Trophoblast cell (in vitro differentiated cells and primary cell): Measurements from ENCODE around the gene ARHGAP6.

Experiments
- DNase-seq, 2 donors: peaks; one replicate each; pipeline ENCODE4 v3.0.0-alpha.2; 2016
- H2AFZ ChIP-seq: 2 replicates; pipeline ENCODE4 v1.6.1; 2013; ENCODE audit warnings: low read length, moderate library complexity, mild to moderate bottlenecking; ENCODE audit not compliant: insufficient read depth, poor library complexity
- H2AK5ac ChIP-seq: 2 replicates; pipeline ENCODE4 v1.6.1; 2013; ENCODE audit warnings: mild to moderate bottlenecking, low read length
- H2BK120ac ChIP-seq: 2 replicates; pipeline ENCODE4 v1.6.1; 2013; ENCODE audit warnings: low read length, mild to moderate bottlenecking, moderate library complexity; ENCODE audit not compliant: insufficient read depth, poor library complexity
- H2BK12ac ChIP-seq: 2 replicates; pipeline ENCODE4 v1.6.1; 2013; ENCODE audit warnings: mild to moderate bottlenecking, low read length, moderate library complexity
- H2BK5ac ChIP-seq: 2 replicates; pipeline ENCODE4 v1.6.1; 2013; ENCODE audit warnings: low read length, low read depth, moderate library complexity, mild to moderate bottlenecking; ENCODE audit not compliant: poor library complexity
- H3K14ac ChIP-seq: 2 replicates; pipeline ENCODE4 v1.6.1; 2013; ENCODE audit warnings: mild to moderate bottlenecking, low read length
- H3K18ac ChIP-seq: 2 replicates; pipeline ENCODE4 v1.6.1; 2013; ENCODE audit warnings: mild to moderate bottlenecking, low read length
- H3K23ac ChIP-seq: 2 replicates; pipeline ENCODE4 v1.6.1; 2013; ENCODE audit warnings: low read length
- H3K27ac ChIP-seq: 2 replicates; pipeline ENCODE4 v1.5.1; 2013; ENCODE audit warnings: low read depth, mild to moderate bottlenecking, inconsistent platforms, low read length, moderate library complexity
- H3K27me3 ChIP-seq: 2 replicates; pipeline ENCODE4 v1.6.1; 2013; ENCODE audit warnings: inconsistent platforms, mild to moderate bottlenecking, low read length, moderate library complexity; ENCODE audit not compliant: insufficient read depth
- H3K36me3 ChIP-seq, 2 experiments: 1 replicate in 1 of 2; 2 replicates in 1 of 2; pipeline ENCODE4 v1.6.1; 2013; ENCODE audit warnings: low read length in 2 of 2, mild to moderate bottlenecking in 2 of 2, moderate library complexity in 1 of 2; ENCODE audit not compliant: insufficient read depth in 2 of 2, control insufficient read depth in 1 of 2
- H3K4ac ChIP-seq: 2 replicates; pipeline ENCODE4 v1.6.1; 2013; ENCODE audit warnings: low read depth, mild to moderate bottlenecking, low read length, moderate library complexity
- H3K4me1 ChIP-seq, 2 experiments: 1 replicate in 1 of 2; 2 replicates in 1 of 2; pipeline ENCODE4 v1.6.1; 2013; ENCODE audit warnings: low read length in 2 of 2, mild to moderate bottlenecking in 2 of 2, moderate library complexity in 1 of 2; ENCODE audit not compliant: insufficient read depth in 2 of 2, control insufficient read depth in 1 of 2
- H3K4me2 ChIP-seq: 2 replicates; pipeline ENCODE4 v1.6.1; 2013; ENCODE audit warnings: inconsistent platforms, mild to moderate bottlenecking, low read length, moderate library complexity
- H3K4me3 ChIP-seq: 2 replicates; pipeline ENCODE4 v1.5.1; 2013; ENCODE audit warnings: mild to moderate bottlenecking, low read depth, low read length, inconsistent platforms
- H3K79me1 ChIP-seq: one replicate; pipeline ENCODE4 v1.6.1; 2013; ENCODE audit warnings: low read length
- H3K79me2 ChIP-seq: 2 replicates; pipeline ENCODE4 v1.6.1; 2013; ENCODE audit warnings: low read length, mild to moderate bottlenecking; ENCODE audit not compliant: control insufficient read depth, insufficient read depth, poor library complexity
- H3K9ac ChIP-seq: 2 replicates; pipeline ENCODE4 v1.6.1; 2013; ENCODE audit warnings: mild to moderate bottlenecking, low read length
- H3K9me3 ChIP-seq: 2 replicates; pipeline ENCODE4 v1.6.1; 2013; ENCODE audit warnings: low read depth, mild to moderate bottlenecking, control low read depth, inconsistent platforms, low read length; ENCODE audit not compliant: insufficient read depth
- H4K12ac ChIP-seq: 2 replicates; pipeline ENCODE4 v1.6.1; 2013; ENCODE audit warnings: low read depth, mild to moderate bottlenecking, low read length, moderate library complexity
- H4K8ac ChIP-seq: 2 replicates; pipeline ENCODE4 v1.6.1; 2013; ENCODE audit warnings: low read depth, mild to moderate bottlenecking, low read length, moderate library complexity
- H4K91ac ChIP-seq: one replicate; pipeline ENCODE4 v1.6.1; 2013; ENCODE audit warnings: low read depth, mild to moderate bottlenecking, low read length, moderate library complexity
- WGBS: extraction: QIAGEN DNeasy Blood & Tissue Kit; methylation state at CpG from one replicate; pipeline ENCODE4 v1.1.7; 2013; ENCODE audit warnings: missing lambda C conversion rate; ENCODE audit not compliant: insufficient read length, insufficient coverage; ENCODE audit errors: extremely low coverage; 5-methylcytosine and 5-hydroxymethylcytosine counted together

Gene ARHGAP6

DNA sequence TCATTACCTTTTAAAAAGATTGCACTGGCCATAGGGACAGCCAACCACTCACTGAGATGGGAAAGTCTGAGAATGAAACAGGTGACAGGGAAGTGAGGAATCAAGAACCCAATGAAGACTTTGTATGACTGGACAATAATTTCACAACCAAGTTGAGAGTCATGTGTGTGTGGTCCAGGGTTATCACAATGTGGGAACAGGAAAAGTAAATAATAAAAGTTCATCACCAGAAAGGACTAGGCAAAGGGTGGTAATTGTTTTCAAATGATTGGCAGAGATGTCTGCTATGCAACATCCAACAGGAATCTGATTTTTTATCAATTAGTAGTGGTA lies 243.2 kb downstream of the ARHGAP6 start:
- Histone ChIP-seq H3K4me1 (no peaks in the 10 kb centered on the region), H3K4ac (no peak overlapping the region), H3K9me3 (no peaks in the 10 kb centered on the region), H3K18ac (no peak overlapping the region), H4K91ac (no peak overlapping the region), H2BK12ac (no peak overlapping the region), H3K14ac (no peak overlapping the region), H3K79me2 (no peaks in the 10 kb centered on the region), H3K9ac (no peak overlapping the region), H2AFZ (no peak overlapping the region), H4K12ac (no peak overlapping the region), H2AK5ac (no peak overlapping the region), H3K36me3 (no peaks in the 10 kb centered on the region), H2BK120ac (no peak overlapping the region), H3K4me3 (no peak overlapping the region), H2BK5ac (no peak overlapping the region), H3K27me3 (no peaks in the 10 kb centered on the region), H3K27ac (no peak overlapping the region), H3K23ac (no peak overlapping the region), H4K8ac (no peak overlapping the region), H3K4me2 (no peak overlapping the region), H3K79me1 (no peaks in the 10 kb centered on the region)
- no peak for DNase-seq

DNA sequence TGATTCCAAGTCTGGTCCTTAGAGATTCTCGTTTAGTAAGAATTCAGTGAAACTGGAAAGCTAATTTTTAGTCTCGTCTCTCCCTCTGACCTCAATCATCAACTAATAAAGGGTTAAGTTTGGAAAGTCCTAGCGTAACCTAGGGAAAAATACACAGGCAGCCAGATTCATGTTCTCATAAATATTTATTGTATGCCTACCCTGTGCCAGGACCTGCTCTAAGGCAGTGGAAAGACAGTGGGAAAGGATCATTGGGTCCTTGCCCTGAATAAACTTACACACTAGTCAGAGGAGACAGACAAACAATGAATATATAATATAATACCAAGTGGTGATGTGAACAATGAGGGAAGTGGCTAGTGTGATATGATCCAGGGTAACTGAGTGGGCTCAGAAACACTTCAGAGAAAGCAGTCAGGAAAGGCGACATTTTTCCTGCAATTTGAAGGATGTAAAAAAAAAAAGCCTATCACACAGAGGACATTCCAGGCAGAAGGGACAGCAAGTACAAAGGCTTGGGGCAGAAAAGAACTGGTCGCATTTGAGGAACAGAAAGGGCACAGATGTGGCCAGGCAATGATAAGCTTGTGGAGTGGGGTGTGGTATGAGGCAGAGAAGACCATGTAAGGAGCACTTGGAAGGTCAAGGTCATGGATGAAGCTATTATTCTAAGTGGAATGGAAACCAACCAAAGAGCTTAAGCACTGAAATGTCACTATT lies 243.8 kb downstream of the ARHGAP6 start:
- Histone ChIP-seq H2BK5ac (no peak overlapping the region), H3K9ac (no peak overlapping the region), H3K4me2 (no peak overlapping the region), H2BK120ac (no peak overlapping the region), H3K79me2 (no peaks in the 10 kb centered on the region), H3K23ac (no peak overlapping the region), H3K27me3 (no peaks in the 10 kb centered on the region), H4K8ac (no peak overlapping the region), H3K14ac (no peak overlapping the region), H3K4me1 (no peaks in the 10 kb centered on the region), H3K27ac (no peak overlapping the region), H2AFZ (no peak overlapping the region), H3K36me3 (no peaks in the 10 kb centered on the region), H3K4me3 (no peak overlapping the region), H2BK12ac (no peak overlapping the region), H4K12ac (no peak overlapping the region), H3K4ac (no peak overlapping the region), H2AK5ac (no peak overlapping the region), H3K18ac (no peak overlapping the region), H3K9me3 (no peaks in the 10 kb centered on the region), H4K91ac (no peak overlapping the region), H3K79me1 (no peaks in the 10 kb centered on the region)
- no peak for DNase-seq
- no CpG with 5 or more reads among the region's 5 CpGs for WGBS

DNA sequence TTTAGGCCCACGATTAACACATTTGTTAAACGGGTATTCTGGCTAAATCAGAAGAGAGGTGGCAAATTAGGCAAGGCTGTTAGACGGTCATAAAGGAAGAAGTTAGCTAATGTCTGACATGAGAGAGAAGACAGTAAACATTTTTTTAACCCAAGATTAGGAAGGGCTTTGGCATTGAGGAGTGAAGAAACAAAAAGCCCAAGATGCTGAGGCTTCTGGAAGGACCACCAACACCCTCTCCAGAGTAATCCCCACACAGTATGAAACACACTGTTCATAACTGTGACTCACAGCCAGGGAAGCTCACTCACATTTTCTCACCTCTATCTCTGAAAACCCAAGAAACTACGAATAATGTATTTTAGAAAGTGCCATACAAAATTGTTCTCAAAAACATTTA lies 244.9 kb downstream of the ARHGAP6 start:
- no peaks in the 10 kb centered on the region for H3K9me3 ChIP-seq
- H3K4me2 ChIP-seq = no peak overlapping the region
- H3K79me2 ChIP-seq = no peaks in the 10 kb centered on the region
- H2AFZ ChIP-seq = no peak overlapping the region
- H4K8ac ChIP-seq = no peak overlapping the region
- H4K12ac ChIP-seq = no peak overlapping the region
- H2AK5ac ChIP-seq = no peak overlapping the region
- H4K91ac ChIP-seq = no peak overlapping the region
- H3K4me1 ChIP-seq = no peaks in the 10 kb centered on the region
- no peak overlapping the region for H3K18ac ChIP-seq
- H2BK12ac ChIP-seq = no peak overlapping the region
- no peak overlapping the region for H3K4ac ChIP-seq
- no peak overlapping the region for H3K9ac ChIP-seq
- WGBS = no CpG with 5 or more reads among the region's 4 CpGs
- H3K4me3 ChIP-seq = no peak overlapping the region
- no peak overlapping the region for H3K23ac ChIP-seq
- H3K27ac ChIP-seq = no peak overlapping the region
- H3K36me3 ChIP-seq = no peaks in the 10 kb centered on the region
- no peaks in the 10 kb centered on the region for H3K79me1 ChIP-seq
- H3K14ac ChIP-seq = no peak overlapping the region
- no peaks in the 10 kb centered on the region for H3K27me3 ChIP-seq
- no peak overlapping the region for H2BK5ac ChIP-seq
- no peak for DNase-seq
- no peak overlapping the region for H2BK120ac ChIP-seq

DNA sequence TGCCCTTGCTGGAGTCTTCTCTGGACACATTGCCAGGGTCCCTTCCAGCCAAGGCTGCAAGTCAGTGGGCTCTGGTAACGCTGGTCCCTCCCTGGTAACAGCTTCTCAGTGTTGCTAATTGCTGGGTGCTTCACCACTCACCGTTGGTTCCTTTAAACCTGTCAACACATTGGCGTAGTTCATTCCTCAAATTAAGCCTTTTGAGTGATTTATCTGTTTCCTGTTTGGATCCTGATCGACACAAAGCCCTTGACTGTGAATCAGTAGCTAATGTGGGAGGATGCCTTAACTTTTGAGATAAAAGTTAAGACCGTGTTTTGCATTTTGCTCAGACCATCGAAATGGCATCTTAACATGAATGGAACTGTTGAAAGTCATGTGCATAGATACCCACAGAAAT lies 246.6 kb downstream of the ARHGAP6 start:
- Histone ChIP-seq H3K14ac (no peak overlapping the region), H3K4ac (no peak overlapping the region), H4K12ac (no peak overlapping the region), H2BK12ac (no peak overlapping the region), H3K79me1 (no peaks in the 10 kb centered on the region), H2AK5ac (no peak overlapping the region), H3K79me2 (no peaks in the 10 kb centered on the region), H2BK120ac (no peak overlapping the region), H3K9me3 (no peaks in the 10 kb centered on the region), H4K91ac (no peak overlapping the region), H4K8ac (no peak overlapping the region), H3K4me1 (no peaks in the 10 kb centered on the region), H3K9ac (no peak overlapping the region), H3K4me2 (no peak overlapping the region), H2BK5ac (no peak overlapping the region), H3K36me3 (no peaks in the 10 kb centered on the region), H2AFZ (no peak overlapping the region), H3K27ac (no peak overlapping the region), H3K4me3 (no peak overlapping the region), H3K23ac (no peak overlapping the region), H3K27me3 (no peaks in the 10 kb centered on the region), H3K18ac (no peak overlapping the region)
- no peak for DNase-seq
- no CpG with 5 or more reads among the region's 6 CpGs for WGBS
